GM23338 (cell line): ENCODE measurements around the gene ANKRD7. TPM values are rescaled to one million over a fixed set of nuclear protein-coding genes. Genes with fewer than 3 reads are reported as not detected.

Experiments
- ATAC-seq: fragments of 200-7000 bp; cut with Tn5 transposase; 3 replicates; pipeline ENCODE4 v1.9.1; 2020
- DNase-seq: peaks from one replicate; pipeline ENCODE4 v3.0.0-alpha.2; 2015; ENCODE audit warnings: low spot score
- H2AFZ ChIP-seq: fragments of 200-600 bp; sonication (generic); 2 replicates; pipeline ENCODE4 v1.8.0; 2016; ENCODE audit warnings: antibody characterized with exemption, mild to moderate bottlenecking, moderate library complexity
- H3F3A ChIP-seq: fragments of 200-600 bp; sonication (generic); replicated peaks from 2 replicates; pipeline ENCODE4 v1.8.0; 2017; ENCODE audit warnings: antibody characterized with exemption, mixed run types, low read depth
- H3K27ac ChIP-seq: fragments of 200-600 bp; sonication (generic); 2 replicates; pipeline ENCODE4 v1.6.1; 2016; ENCODE audit warnings: low read depth
- H3K27me3 ChIP-seq: fragments of 200-600 bp; sonication (generic); 2 replicates; pipeline ENCODE4 v1.8.0; 2016; ENCODE audit warnings: mild to moderate bottlenecking, mixed run types, moderate library complexity; ENCODE audit not compliant: insufficient read depth
- H3K36me3 ChIP-seq: fragments of 200-600 bp; sonication (generic); 2 replicates; pipeline ENCODE4 v1.8.0; 2016; ENCODE audit warnings: mild to moderate bottlenecking; ENCODE audit not compliant: insufficient read depth
- H3K4me1 ChIP-seq: fragments of 200-600 bp; sonication (generic); 2 replicates; pipeline ENCODE4 v1.8.0; 2016; ENCODE audit warnings: mild to moderate bottlenecking, moderate library complexity; ENCODE audit not compliant: insufficient read depth
- H3K4me2 ChIP-seq: fragments of 200-600 bp; sonication (generic); 2 replicates; pipeline ENCODE4 v1.7.1; 2017; ENCODE audit warnings: mixed run types
- H3K4me3 ChIP-seq: fragments of 200-600 bp; sonication (generic); 2 replicates; pipeline ENCODE4 v1.6.1; 2016; ENCODE audit warnings: mixed run types
- H3K79me2 ChIP-seq: fragments of 200-600 bp; sonication (generic); replicated peaks from 2 replicates; pipeline ENCODE4 v1.8.0; 2017; ENCODE audit warnings: mild to moderate bottlenecking; ENCODE audit not compliant: insufficient read depth
- H3K9me2 ChIP-seq: fragments of 200-600 bp; sonication (generic); 2 replicates; pipeline ENCODE4 v1.8.0; 2017; ENCODE audit not compliant: insufficient read depth
- H4K20me1 ChIP-seq: fragments of 200-600 bp; sonication (generic); replicated peaks from 2 replicates; pipeline ENCODE4 v1.8.0; 2017; ENCODE audit warnings: mild to moderate bottlenecking; ENCODE audit not compliant: insufficient read depth
- H3K27ac Mint-ChIP-seq: 2 replicates; pipeline ENCODE4 v1.8.0; 2020; ENCODE audit warnings: inconsistent platforms, mild to moderate bottlenecking, moderate library complexity, mixed read lengths
- H3K27me3 Mint-ChIP-seq: 3 replicates; pipeline ENCODE4 v1.8.0; 2022; ENCODE audit warnings: low read depth, mild to moderate bottlenecking, moderate library complexity, mixed read lengths, inconsistent platforms; ENCODE audit not compliant: insufficient read depth, poor library complexity
- H3K36me3 Mint-ChIP-seq: 3 replicates; pipeline ENCODE4 v1.8.0; 2021; ENCODE audit warnings: low read depth, mild to moderate bottlenecking, inconsistent platforms, moderate library complexity, mixed read lengths
- H3K4me1 Mint-ChIP-seq: 3 replicates; pipeline ENCODE4 v1.8.0; 2020; ENCODE audit warnings: mild to moderate bottlenecking, inconsistent platforms, mixed read lengths
- H3K4me3 Mint-ChIP-seq: 3 replicates; pipeline ENCODE4 v1.8.0; 2021; ENCODE audit warnings: moderate library complexity, mild to moderate bottlenecking, inconsistent platforms, mixed read lengths
- H3K9me3 Mint-ChIP-seq: 3 replicates; pipeline ENCODE4 v1.8.0; 2020; ENCODE audit warnings: moderate library complexity, mild to moderate bottlenecking, inconsistent platforms, mixed read lengths
- CREB1 ChIP-seq: fragments of 250-450 bp; sonication (Bioruptor Pico); IDR thresholded peaks from 2 replicates; pipeline ENCODE4 v1.5.0; 2020; ENCODE audit warnings: low read depth, mild to moderate bottlenecking, moderate library complexity
- CTCF ChIP-seq, 2 experiments: fragments of 200-600 bp in 1 of 2; sonication (generic) in 1 of 2; conservative IDR thresholded peaks; 2 replicates each; pipeline versions ENCODE4 v1.5.1 to v1.6.1; 2016 to 2017; ENCODE audit warnings: antibody characterized with exemption in 2 of 2, low read depth in 2 of 2, mild to moderate bottlenecking in 2 of 2, moderate library complexity in 1 of 2
- ETS1 ChIP-seq: IDR thresholded peaks from 2 replicates; pipeline ENCODE4 v1.6.1; 2016; ENCODE audit warnings: antibody characterized with exemption
- EZH2 ChIP-seq: fragments of 200-600 bp; sonication (generic); IDR thresholded peaks from one replicate; pipeline ENCODE4 v1.8.0; 2017; ENCODE audit warnings: antibody characterized with exemption, mild to moderate bottlenecking, low read depth; ENCODE audit not compliant: unreplicated experiment
- EZH2phosphoT487 ChIP-seq: fragments of 200-600 bp; sonication (generic); IDR thresholded peaks from one replicate; pipeline ENCODE4 v1.8.1; 2018; ENCODE audit warnings: antibody characterized with exemption; ENCODE audit not compliant: unreplicated experiment
- JUNB ChIP-seq: IDR thresholded peaks from one replicate; pipeline ENCODE4 v1.6.1; 2016; ENCODE audit warnings: antibody characterized with exemption; ENCODE audit not compliant: unreplicated experiment
- NANOG ChIP-seq: IDR thresholded peaks from 2 replicates; pipeline ENCODE4 v1.6.1; 2016; ENCODE audit warnings: antibody characterized with exemption, borderline replicate concordance
- POLR2AphosphoS5 ChIP-seq: IDR thresholded peaks from 2 replicates; pipeline ENCODE4 v1.6.1; 2016; ENCODE audit warnings: antibody characterized with exemption, low read depth
- REST ChIP-seq: IDR thresholded peaks from one replicate; pipeline ENCODE4 v1.6.1; 2018; ENCODE audit warnings: antibody characterized with exemption; ENCODE audit not compliant: unreplicated experiment
- STAT1 ChIP-seq: IDR thresholded peaks from one replicate; pipeline ENCODE4 v1.6.1; 2016; ENCODE audit warnings: antibody characterized with exemption; ENCODE audit not compliant: unreplicated experiment
- ZNF114 ChIP-seq: fragments of 250-450 bp; sonication (Bioruptor Pico); IDR thresholded peaks from 2 replicates; pipeline ENCODE4 v1.5.0; 2020; ENCODE audit warnings: mild to moderate bottlenecking, moderate library complexity
- ZNF331 ChIP-seq: fragments of 250-450 bp; sonication (Bioruptor Pico); IDR thresholded peaks from 2 replicates; pipeline ENCODE4 v1.5.0; 2020; ENCODE audit warnings: low read depth, mild to moderate bottlenecking, moderate library complexity
- ZNF462 ChIP-seq: fragments of 250-450 bp; sonication (Bioruptor Pico); IDR thresholded peaks from 2 replicates; pipeline ENCODE4 v1.5.0; 2020; ENCODE audit warnings: mild to moderate bottlenecking, moderate library complexity
- polyA plus RNA-seq: library from polyadenylated mRNA; unstranded; fragments of >200 nt; fragmentation: Nextera tagmentation; extraction: Ambion mirVana; gene quantifications from 2 replicates; pipeline ENCODE4 v1.2.1, GENCODE V29; 2016
- total RNA-seq: library from RNA; depleted of rRNA; stranded (reverse); fragments of >200 nt; shearing (Covaris generic); gene quantifications from 2 replicates; pipeline ENCODE4 v1.2.3, GENCODE V29; 2014

The ANKRD7 gene
- total and polyA plus RNA-seq, 2 experiments from 2014 or later: 1.6 to 2.1 TPM

GRCh38 chr7:118222591-118222990 is 1.9 kb upstream of the ANKRD7 start:
- Histone ChIP-seq H2AFZ (no peak overlapping the region), H3K27ac (no peak overlapping the region), H4K20me1 (no peaks in the 10 kb centered on the region), H3K4me3 (no peak overlapping the region), H3K79me2 (no peaks in the 10 kb centered on the region), H3K4me1 (no peaks in the 10 kb centered on the region), H3K36me3 (no peaks in the 10 kb centered on the region), H3K4me2 (no peak overlapping the region), H3K27me3 (no peaks in the 10 kb centered on the region), H3K9me2 (no peaks in the 10 kb centered on the region), H3F3A (no peaks in the 10 kb centered on the region)
- ATAC-seq: no peak
- no peak for TF ChIP-seq REST
- no peak for TF ChIP-seq ZNF114 (CRISPR knock-in tag)
- TF ChIP-seq NANOG: no peak
- TF ChIP-seq CREB1 (CRISPR knock-in tag): no peak
- TF ChIP-seq ZNF331 (CRISPR knock-in tag): no peak
- TF ChIP-seq STAT1: no peak
- TF ChIP-seq EZH2phosphoT487: no peak
- TF ChIP-seq ZNF462 (CRISPR knock-in tag): no peak
- TF ChIP-seq POLR2AphosphoS5: no peak
- no peak for TF ChIP-seq ETS1
- no peak for TF ChIP-seq CTCF (conservative IDR thresholded peaks at IDR 0.05; ENCODE audit: low read depth in 2 of 2)
- TF ChIP-seq EZH2: no peak
- TF ChIP-seq JUNB: no peak
- Mint-ChIP-seq H3K9me3 (no peaks in the 10 kb centered on the region), H3K36me3 (no peaks in the 10 kb centered on the region), H3K27me3 (no peaks in the 10 kb centered on the region), H3K4me1 (no peaks in the 10 kb centered on the region), H3K4me3 (no peak overlapping the region), H3K27ac (no peak overlapping the region)
- no peak for DNase-seq
